ENCODE measurements around the gene BBS9.

BBS9 gene

DNA sequence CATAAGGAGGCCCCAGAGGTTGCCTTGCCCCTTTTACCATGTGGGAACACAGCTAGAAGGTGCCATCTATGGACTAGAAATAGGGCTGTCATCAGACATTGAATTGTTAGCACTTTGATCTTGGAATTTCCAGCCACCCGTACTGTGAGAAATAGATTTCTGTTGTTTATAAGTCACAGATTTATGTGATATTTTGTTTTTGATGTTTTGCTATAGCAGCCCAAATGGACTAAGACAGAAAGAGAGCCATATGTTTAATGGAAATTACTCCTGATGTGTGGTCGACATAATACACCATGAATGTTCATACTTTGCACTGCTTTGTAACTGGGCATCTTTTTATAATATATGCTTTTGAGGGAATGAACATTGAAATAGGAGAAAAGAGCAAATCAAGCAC, 302.2 kb downstream of the BBS9 start:
- H3K9me2 ChIP-seq (replicated peaks; ENCODE audit: insufficient read depth, low read length) = no peaks in the 10 kb centered on the region
- no peak overlapping the region for H3K4me3 ChIP-seq (ENCODE audit: insufficient read depth, low read length, poor library complexity, severe bottlenecking)
- no peak overlapping the region for H3K27ac ChIP-seq (ENCODE audit: low read depth, low read length)
- H3K9ac ChIP-seq (ENCODE audit: low read length) = no peak overlapping the region
- H4K20me1 ChIP-seq (ENCODE audit: low read depth, low read length) = no peaks in the 10 kb centered on the region
- TF ChIP-seq, protein P1, sequence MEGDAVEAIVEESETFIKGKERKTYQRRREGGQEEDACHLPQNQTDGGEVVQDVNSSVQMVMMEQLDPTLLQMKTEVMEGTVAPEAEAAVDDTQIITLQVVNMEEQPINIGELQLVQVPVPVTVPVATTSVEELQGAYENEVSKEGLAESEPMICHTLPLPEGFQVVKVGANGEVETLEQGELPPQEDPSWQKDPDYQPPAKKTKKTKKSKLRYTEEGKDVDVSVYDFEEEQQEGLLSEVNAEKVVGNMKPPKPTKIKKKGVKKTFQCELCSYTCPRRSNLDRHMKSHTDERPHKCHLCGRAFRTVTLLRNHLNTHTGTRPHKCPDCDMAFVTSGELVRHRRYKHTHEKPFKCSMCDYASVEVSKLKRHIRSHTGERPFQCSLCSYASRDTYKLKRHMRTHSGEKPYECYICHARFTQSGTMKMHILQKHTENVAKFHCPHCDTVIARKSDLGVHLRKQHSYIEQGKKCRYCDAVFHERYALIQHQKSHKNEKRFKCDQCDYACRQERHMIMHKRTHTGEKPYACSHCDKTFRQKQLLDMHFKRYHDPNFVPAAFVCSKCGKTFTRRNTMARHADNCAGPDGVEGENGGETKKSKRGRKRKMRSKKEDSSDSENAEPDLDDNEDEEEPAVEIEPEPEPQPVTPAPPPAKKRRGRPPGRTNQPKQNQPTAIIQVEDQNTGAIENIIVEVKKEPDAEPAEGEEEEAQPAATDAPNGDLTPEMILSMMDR (IDR thresholded peaks at IDR 0.05; ENCODE audit: insufficient read depth, low read length, poor library complexity, severe bottlenecking) = no peak
- no peaks in the 10 kb centered on the region for H3K36me3 ChIP-seq (ENCODE audit: low read length)
- H3K4me2 ChIP-seq (ENCODE audit: low read depth, low read length, poor library complexity, severe bottlenecking) = no peak overlapping the region
- no peak overlapping the region for H2AFZ ChIP-seq (ENCODE audit: low read depth, low read length, severe bottlenecking)
- H3K9me3 ChIP-seq (ENCODE audit: insufficient read depth, low read length) = no peaks in the 10 kb centered on the region
- H3F3A ChIP-seq (ENCODE audit: insufficient read depth) = no peaks in the 10 kb centered on the region
- no peaks in the 10 kb centered on the region for H3K27me3 ChIP-seq (ENCODE audit: low read length)
- no peaks in the 10 kb centered on the region for H3K79me2 ChIP-seq (ENCODE audit: insufficient read depth, low read length)

DNA sequence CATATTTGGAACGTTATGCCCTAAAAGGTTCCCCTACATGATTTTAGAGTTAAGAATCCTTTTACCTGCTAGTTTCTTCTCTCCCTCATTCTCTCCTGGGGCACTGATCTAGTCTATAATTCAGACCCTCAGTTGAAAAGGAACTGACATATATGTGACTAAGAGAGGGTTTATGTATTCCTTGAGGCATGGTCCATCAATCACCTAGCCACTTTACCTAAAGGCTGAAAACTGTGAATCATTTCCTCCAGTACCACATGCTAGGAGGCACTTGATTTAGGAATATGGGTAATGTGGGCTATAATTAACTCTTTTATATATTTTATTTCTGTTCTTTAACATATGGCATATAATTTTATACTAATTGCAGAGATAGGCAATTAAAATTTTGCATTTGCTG, 303.5 kb downstream of the BBS9 start:
- Histone ChIP-seq H3K79me2 (ENCODE audit: insufficient read depth, low read length) (no peaks in the 10 kb centered on the region), H3K9me2 (replicated peaks; ENCODE audit: insufficient read depth, low read length) (no peaks in the 10 kb centered on the region), H3K27ac (ENCODE audit: low read depth, low read length) (no peak overlapping the region), H3K27me3 (ENCODE audit: low read length) (no peaks in the 10 kb centered on the region), H3K4me2 (ENCODE audit: low read depth, low read length, poor library complexity, severe bottlenecking) (no peak overlapping the region), H3K9me3 (ENCODE audit: insufficient read depth, low read length) (no peaks in the 10 kb centered on the region), H3K4me3 (ENCODE audit: insufficient read depth, low read length, poor library complexity, severe bottlenecking) (no peak overlapping the region), H3F3A (ENCODE audit: insufficient read depth) (no peaks in the 10 kb centered on the region), H3K9ac (ENCODE audit: low read length) (no peak overlapping the region), H2AFZ (ENCODE audit: low read depth, low read length, severe bottlenecking) (no peak overlapping the region), H3K36me3 (ENCODE audit: low read length) (no peaks in the 10 kb centered on the region), H4K20me1 (ENCODE audit: low read depth, low read length) (no peaks in the 10 kb centered on the region)
- TF ChIP-seq, protein P1 (IDR thresholded peaks at IDR 0.05; ENCODE audit: insufficient read depth, low read length, poor library complexity, severe bottlenecking) = no peak
- no peak for TF ChIP-seq EZH2phosphoT487 (conservative IDR thresholded peaks at IDR 0.05; ENCODE audit: low read length)

DNA sequence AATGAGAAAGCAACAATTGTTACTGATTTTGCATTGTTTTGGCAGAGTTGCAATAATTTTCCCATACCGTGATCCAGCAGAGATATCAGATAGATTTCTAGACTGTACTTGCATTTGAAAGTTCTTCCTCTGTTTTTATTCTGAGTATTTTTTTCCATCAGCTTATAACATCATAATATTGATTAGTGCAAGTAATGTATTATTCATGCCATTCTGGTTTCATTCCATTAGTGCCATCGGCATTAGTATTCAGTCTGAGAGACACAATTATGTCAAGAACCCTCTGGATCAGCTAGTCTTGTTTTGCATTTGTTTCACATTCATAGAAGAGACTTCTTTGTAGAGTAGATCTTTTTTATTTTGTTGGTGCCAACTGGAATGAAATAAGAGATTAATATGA, 304.0 kb downstream of the BBS9 start:
- H3K9me3 ChIP-seq (ENCODE audit: insufficient read depth, low read length) = no peaks in the 10 kb centered on the region
- H3K36me3 ChIP-seq (ENCODE audit: low read length) = no peaks in the 10 kb centered on the region
- no peak overlapping the region for H3K4me3 ChIP-seq (ENCODE audit: insufficient read depth, low read length, poor library complexity, severe bottlenecking)
- no peaks in the 10 kb centered on the region for H3K27me3 ChIP-seq (ENCODE audit: low read length)
- TF ChIP-seq, protein P1 (IDR thresholded peaks at IDR 0.05; ENCODE audit: insufficient read depth, low read length, poor library complexity, severe bottlenecking) = no peak
- no peak for TF ChIP-seq EZH2phosphoT487 (conservative IDR thresholded peaks at IDR 0.05; ENCODE audit: low read length)
- H3K4me2 ChIP-seq (ENCODE audit: low read depth, low read length, poor library complexity, severe bottlenecking) = no peak overlapping the region
- H3K9me2 ChIP-seq (replicated peaks; ENCODE audit: insufficient read depth, low read length) = no peaks in the 10 kb centered on the region
- H3F3A ChIP-seq (ENCODE audit: insufficient read depth) = no peaks in the 10 kb centered on the region
- no peak overlapping the region for H3K27ac ChIP-seq (ENCODE audit: low read depth, low read length)
- no peaks in the 10 kb centered on the region for H4K20me1 ChIP-seq (ENCODE audit: low read depth, low read length)
- no peak overlapping the region for H3K9ac ChIP-seq (ENCODE audit: low read length)
- no peaks in the 10 kb centered on the region for H3K79me2 ChIP-seq (ENCODE audit: insufficient read depth, low read length)
- no peak overlapping the region for H2AFZ ChIP-seq (ENCODE audit: low read depth, low read length, severe bottlenecking)

DNA sequence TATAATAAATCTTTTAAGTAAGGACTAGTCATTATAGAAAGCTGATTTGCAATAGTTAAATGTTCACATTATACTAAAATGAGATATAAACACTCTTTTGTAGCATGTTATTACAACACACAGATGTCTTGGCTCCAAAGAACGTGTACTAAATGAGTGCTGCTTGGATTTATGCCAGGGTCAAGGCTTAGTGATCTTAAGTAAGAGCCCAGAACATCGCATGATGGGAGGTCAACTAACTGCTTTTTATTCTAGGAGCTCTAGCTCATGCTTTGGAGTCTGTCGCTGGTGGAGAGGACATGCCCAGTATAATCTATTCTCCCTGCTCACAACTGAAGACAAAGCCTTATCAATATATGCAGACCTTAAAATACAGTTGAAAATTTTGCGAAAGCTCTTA, 315.1 kb downstream of the BBS9 start:
- Histone ChIP-seq H2AFZ (ENCODE audit: low read depth, low read length, severe bottlenecking) (no peak overlapping the region), H3K9ac (ENCODE audit: low read length) (no peak overlapping the region), H3K79me2 (ENCODE audit: insufficient read depth, low read length) (no peaks in the 10 kb centered on the region), H3F3A (ENCODE audit: insufficient read depth) (no peaks in the 10 kb centered on the region), H3K27ac (ENCODE audit: low read depth, low read length) (no peak overlapping the region), H3K27me3 (ENCODE audit: low read length) (no peaks in the 10 kb centered on the region), H3K4me3 (ENCODE audit: insufficient read depth, low read length, poor library complexity, severe bottlenecking) (no peak overlapping the region), H3K9me3 (ENCODE audit: insufficient read depth, low read length) (no peaks in the 10 kb centered on the region), H3K9me2 (replicated peaks; ENCODE audit: insufficient read depth, low read length) (no peaks in the 10 kb centered on the region), H3K36me3 (ENCODE audit: low read length) (no peaks in the 10 kb centered on the region), H4K20me1 (ENCODE audit: low read depth, low read length) (no peaks in the 10 kb centered on the region), H3K4me2 (ENCODE audit: low read depth, low read length, poor library complexity, severe bottlenecking) (no peak overlapping the region)
- no peak for TF ChIP-seq EZH2phosphoT487 (conservative IDR thresholded peaks at IDR 0.05; ENCODE audit: low read length)
- TF ChIP-seq, protein P1 (IDR thresholded peaks at IDR 0.05; ENCODE audit: insufficient read depth, low read length, poor library complexity, severe bottlenecking) = no peak

Data from SU-DHL-6 (cell line).